ENCODE results near the gene KDM3A. TPM values are rescaled to one million over a fixed set of nuclear protein-coding genes. Genes with fewer than 3 reads are reported as not detected.

The KDM3A gene
- total RNA-seq, 1 donor from 2014 or later = 73.7 TPM

GRCh38 chr2:86513948-86514660, 72.9 kb downstream of the KDM3A start:
- Mint-ChIP-seq H3K4me3 (ENCODE audit: low read depth) (no peak overlapping the region), H3K27ac (no peak overlapping the region), H3K9me3 (ENCODE audit: low read depth) (no peaks in the 10 kb centered on the region), H3K36me3 (ENCODE audit: insufficient read depth) (peaks cover 6% of the 10 kb centered on the region), H3K27me3 (no peaks in the 10 kb centered on the region), H3K4me1 (ENCODE audit: low read depth) (peaks cover 2% of the 10 kb centered on the region)
- no peak for DNase-seq (ENCODE audit: low spot score, unreplicated experiment)
- TF ChIP-seq, protein P1, sequence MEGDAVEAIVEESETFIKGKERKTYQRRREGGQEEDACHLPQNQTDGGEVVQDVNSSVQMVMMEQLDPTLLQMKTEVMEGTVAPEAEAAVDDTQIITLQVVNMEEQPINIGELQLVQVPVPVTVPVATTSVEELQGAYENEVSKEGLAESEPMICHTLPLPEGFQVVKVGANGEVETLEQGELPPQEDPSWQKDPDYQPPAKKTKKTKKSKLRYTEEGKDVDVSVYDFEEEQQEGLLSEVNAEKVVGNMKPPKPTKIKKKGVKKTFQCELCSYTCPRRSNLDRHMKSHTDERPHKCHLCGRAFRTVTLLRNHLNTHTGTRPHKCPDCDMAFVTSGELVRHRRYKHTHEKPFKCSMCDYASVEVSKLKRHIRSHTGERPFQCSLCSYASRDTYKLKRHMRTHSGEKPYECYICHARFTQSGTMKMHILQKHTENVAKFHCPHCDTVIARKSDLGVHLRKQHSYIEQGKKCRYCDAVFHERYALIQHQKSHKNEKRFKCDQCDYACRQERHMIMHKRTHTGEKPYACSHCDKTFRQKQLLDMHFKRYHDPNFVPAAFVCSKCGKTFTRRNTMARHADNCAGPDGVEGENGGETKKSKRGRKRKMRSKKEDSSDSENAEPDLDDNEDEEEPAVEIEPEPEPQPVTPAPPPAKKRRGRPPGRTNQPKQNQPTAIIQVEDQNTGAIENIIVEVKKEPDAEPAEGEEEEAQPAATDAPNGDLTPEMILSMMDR (IDR thresholded peaks at IDR 0.05; ENCODE audit: unreplicated experiment) = no peak

- Mint-ChIP-seq H3K9me3 (ENCODE audit: low read depth) (peaks cover 6% of the 10 kb centered on the region), H3K27me3 (no peaks in the 10 kb centered on the region), H3K36me3 (ENCODE audit: insufficient read depth) (peaks cover 11% of the 10 kb centered on the region), H3K27ac (peak overlapping the region; percentile 50), H3K4me3 (ENCODE audit: low read depth) (no peak overlapping the region), H3K4me1 (ENCODE audit: low read depth) (no peaks in the 10 kb centered on the region)
- TF ChIP-seq, protein P1 (IDR thresholded peaks at IDR 0.05; ENCODE audit: unreplicated experiment) = peak; percentile 34
- DNase-seq (ENCODE audit: low spot score, unreplicated experiment) = no peak
Observed at GRCh38 chr2:86518481-86518880, 77.3 kb downstream of the KDM3A start.

DNA sequence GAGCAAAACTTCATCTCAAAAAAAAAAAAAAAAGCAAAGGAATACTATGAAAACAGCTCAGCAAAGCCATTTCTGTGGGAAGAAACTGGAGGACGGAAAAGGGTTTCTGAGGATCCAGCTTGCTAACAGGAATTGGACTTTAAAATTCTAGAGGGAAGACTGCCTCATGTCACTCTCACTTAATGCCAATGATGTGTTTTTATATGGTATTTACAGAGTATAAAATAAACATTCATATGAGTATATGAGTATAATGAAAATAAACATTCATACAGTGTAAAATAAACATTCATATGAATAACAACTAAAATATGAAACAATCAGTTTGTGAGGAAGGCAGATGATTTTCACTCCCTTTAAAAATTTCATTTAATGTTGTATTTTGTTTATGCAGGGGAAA, 78.2 kb downstream of the KDM3A start:
- no peak overlapping the region for H3K4me3 Mint-ChIP-seq (ENCODE audit: low read depth)
- H3K9me3 Mint-ChIP-seq (ENCODE audit: low read depth) = peaks cover 6% of the 10 kb centered on the region
- no peaks in the 10 kb centered on the region for H3K27me3 Mint-ChIP-seq
- no peak overlapping the region for H3K27ac Mint-ChIP-seq
- no peak for DNase-seq (ENCODE audit: low spot score, unreplicated experiment)
- TF ChIP-seq, protein P1 (IDR thresholded peaks at IDR 0.05; ENCODE audit: unreplicated experiment) = no peak
- H3K36me3 Mint-ChIP-seq (ENCODE audit: insufficient read depth) = peaks cover 11% of the 10 kb centered on the region
- H3K4me1 Mint-ChIP-seq (ENCODE audit: low read depth) = no peaks in the 10 kb centered on the region

GRCh38 chr2:86520153-86520552, 79.0 kb downstream of the KDM3A start:
- no peaks in the 10 kb centered on the region for H3K4me1 Mint-ChIP-seq (ENCODE audit: low read depth)
- no peak overlapping the region for H3K4me3 Mint-ChIP-seq (ENCODE audit: low read depth)
- no peak overlapping the region for H3K27ac Mint-ChIP-seq
- H3K36me3 Mint-ChIP-seq (ENCODE audit: insufficient read depth) = peaks cover 11% of the 10 kb centered on the region
- DNase-seq (ENCODE audit: low spot score, unreplicated experiment) = no peak
- H3K27me3 Mint-ChIP-seq = no peaks in the 10 kb centered on the region
- H3K9me3 Mint-ChIP-seq (ENCODE audit: low read depth) = peaks cover 6% of the 10 kb centered on the region
- TF ChIP-seq, protein P1 (IDR thresholded peaks at IDR 0.05; ENCODE audit: unreplicated experiment) = no peak

GRCh38 chr2:86521922-86522321, 80.8 kb downstream of the KDM3A start:
- peaks cover 1% of the 10 kb centered on the region for H3K4me1 Mint-ChIP-seq (ENCODE audit: low read depth)
- peaks cover 10% of the 10 kb centered on the region for H3K36me3 Mint-ChIP-seq (ENCODE audit: insufficient read depth)
- H3K27ac Mint-ChIP-seq = no peak overlapping the region
- H3K27me3 Mint-ChIP-seq = no peaks in the 10 kb centered on the region
- peaks cover 6% of the 10 kb centered on the region for H3K9me3 Mint-ChIP-seq (ENCODE audit: low read depth)
- H3K4me3 Mint-ChIP-seq (ENCODE audit: low read depth) = no peak overlapping the region
- TF ChIP-seq, protein P1 (IDR thresholded peaks at IDR 0.05; ENCODE audit: unreplicated experiment) = no peak
- DNase-seq (ENCODE audit: low spot score, unreplicated experiment) = no peak

Data from progenitor cell of endocrine pancreas (in vitro differentiated cells).